ENCODE results near the gene KLHL2.
"Not testable (repeated sequence)": the region's sequence is repeated elsewhere in the genome, so short reads cannot be mapped to it uniquely, and the experiment has no call there.

- TF ChIP-seq ZNF652 (CRISPR knock-in tag; IDR thresholded peaks at IDR 0.05; ENCODE audit: borderline replicate concordance, low read depth); MAFG (CRISPR knock-in tag; IDR thresholded peaks at IDR 0.05); DPF2 (CRISPR knock-in tag; IDR thresholded peaks at IDR 0.05; ENCODE audit: borderline replicate concordance, low read depth): not testable (repeated sequence)
- TF ChIP-seq, protein P1, sequence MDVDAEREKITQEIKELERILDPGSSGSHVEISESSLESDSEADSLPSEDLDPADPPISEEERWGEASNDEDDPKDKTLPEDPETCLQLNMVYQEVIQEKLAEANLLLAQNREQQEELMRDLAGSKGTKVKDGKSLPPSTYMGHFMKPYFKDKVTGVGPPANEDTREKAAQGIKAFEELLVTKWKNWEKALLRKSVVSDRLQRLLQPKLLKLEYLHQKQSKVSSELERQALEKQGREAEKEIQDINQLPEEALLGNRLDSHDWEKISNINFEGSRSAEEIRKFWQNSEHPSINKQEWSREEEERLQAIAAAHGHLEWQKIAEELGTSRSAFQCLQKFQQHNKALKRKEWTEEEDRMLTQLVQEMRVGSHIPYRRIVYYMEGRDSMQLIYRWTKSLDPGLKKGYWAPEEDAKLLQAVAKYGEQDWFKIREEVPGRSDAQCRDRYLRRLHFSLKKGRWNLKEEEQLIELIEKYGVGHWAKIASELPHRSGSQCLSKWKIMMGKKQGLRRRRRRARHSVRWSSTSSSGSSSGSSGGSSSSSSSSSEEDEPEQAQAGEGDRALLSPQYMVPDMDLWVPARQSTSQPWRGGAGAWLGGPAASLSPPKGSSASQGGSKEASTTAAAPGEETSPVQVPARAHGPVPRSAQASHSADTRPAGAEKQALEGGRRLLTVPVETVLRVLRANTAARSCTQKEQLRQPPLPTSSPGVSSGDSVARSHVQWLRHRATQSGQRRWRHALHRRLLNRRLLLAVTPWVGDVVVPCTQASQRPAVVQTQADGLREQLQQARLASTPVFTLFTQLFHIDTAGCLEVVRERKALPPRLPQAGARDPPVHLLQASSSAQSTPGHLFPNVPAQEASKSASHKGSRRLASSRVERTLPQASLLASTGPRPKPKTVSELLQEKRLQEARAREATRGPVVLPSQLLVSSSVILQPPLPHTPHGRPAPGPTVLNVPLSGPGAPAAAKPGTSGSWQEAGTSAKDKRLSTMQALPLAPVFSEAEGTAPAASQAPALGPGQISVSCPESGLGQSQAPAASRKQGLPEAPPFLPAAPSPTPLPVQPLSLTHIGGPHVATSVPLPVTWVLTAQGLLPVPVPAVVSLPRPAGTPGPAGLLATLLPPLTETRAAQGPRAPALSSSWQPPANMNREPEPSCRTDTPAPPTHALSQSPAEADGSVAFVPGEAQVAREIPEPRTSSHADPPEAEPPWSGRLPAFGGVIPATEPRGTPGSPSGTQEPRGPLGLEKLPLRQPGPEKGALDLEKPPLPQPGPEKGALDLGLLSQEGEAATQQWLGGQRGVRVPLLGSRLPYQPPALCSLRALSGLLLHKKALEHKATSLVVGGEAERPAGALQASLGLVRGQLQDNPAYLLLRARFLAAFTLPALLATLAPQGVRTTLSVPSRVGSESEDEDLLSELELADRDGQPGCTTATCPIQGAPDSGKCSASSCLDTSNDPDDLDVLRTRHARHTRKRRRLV (CRISPR knock-in tag; IDR thresholded peaks at IDR 0.05), result not testable (repeated sequence)
Measured at GRCh38 chr4:165215034-165215751, 7.8 kb downstream of the KLHL2 start.
